Endometrium (tissue), 2 donors: ENCODE results near the gene PHACTR2.

ENCODE experiments used
- FAIRE-seq: peaks from 2 replicates; lab custom pipeline; 2012; peaks lifted over from hg19 to GRCh38; lab: Jason Lieb, UNC
- donor health status: control.
- donor health status: control.

The PHACTR2 gene

GRCh38 chr6:143742070-143742954 is 64.5 kb downstream of the PHACTR2 start:
- no peak for FAIRE-seq

- no peak for FAIRE-seq
Measured at GRCh38 chr6:143742955-143743255, 65.1 kb downstream of the PHACTR2 start.

- no peak for FAIRE-seq
Measured at GRCh38 chr6:143743301-143744166, 65.8 kb downstream of the PHACTR2 start.

- FAIRE-seq, result no peak
Measured at GRCh38 chr6:143744551-143745165, 66.9 kb downstream of the PHACTR2 start.

- peak; percentile 53 for FAIRE-seq
Measured at GRCh38 chr6:143745166-143746133, 67.7 kb downstream of the PHACTR2 start.

GRCh38 chr6:143746202-143747119 is 68.7 kb downstream of the PHACTR2 start:
- FAIRE-seq, result no peak

- FAIRE-seq, result no peak
Measured at GRCh38 chr6:143747347-143747842, 69.6 kb downstream of the PHACTR2 start.

GRCh38 chr6:143749891-143750290 is 72.1 kb downstream of the PHACTR2 start:
- no peak for FAIRE-seq

- FAIRE-seq, result no peak
Measured at GRCh38 chr6:143750877-143751276, 73.1 kb downstream of the PHACTR2 start.

- FAIRE-seq, result no peak
Measured at GRCh38 chr6:143752459-143752858, 74.7 kb downstream of the PHACTR2 start.

GRCh38 chr6:143753678-143754077 is 75.9 kb downstream of the PHACTR2 start:
- no peak for FAIRE-seq

GRCh38 chr6:143754204-143754603 is 76.4 kb downstream of the PHACTR2 start:
- no peak for FAIRE-seq

- FAIRE-seq, result no peak
Measured at GRCh38 chr6:143755301-143755744, 77.6 kb downstream of the PHACTR2 start.

- no peak for FAIRE-seq
Measured at GRCh38 chr6:143757346-143757832, 79.6 kb downstream of the PHACTR2 start.

- FAIRE-seq, result no peak
Measured at GRCh38 chr6:143758551-143758950, 80.8 kb downstream of the PHACTR2 start.

- FAIRE-seq, result no peak
Measured at GRCh38 chr6:143759666-143760065, 81.9 kb downstream of the PHACTR2 start.

GRCh38 chr6:143761074-143761473 is 83.3 kb downstream of the PHACTR2 start:
- FAIRE-seq, result no peak

GRCh38 chr6:143762126-143762525 is 84.4 kb downstream of the PHACTR2 start:
- no peak for FAIRE-seq

GRCh38 chr6:143765422-143766184 is 87.8 kb downstream of the PHACTR2 start:
- no peak for FAIRE-seq
